Right ventricle myocardium inferior (tissue), 1 donor: ENCODE measurements around the gene CPZ. TPM values are rescaled to one million over a fixed set of nuclear protein-coding genes. Genes with fewer than 3 reads are reported as not detected.

Experiments
- ATAC-seq: fragments of 200-7000 bp; cut with Tn5 transposase; one replicate; pipeline ENCODE4 v1.9.1; 2020; ENCODE audit warnings: mild to moderate bottlenecking, moderate library complexity
- DNase-seq: peaks from one replicate; pipeline ENCODE4 v3.0.0; 2021; ENCODE audit errors: missing footprints
- intact Hi-C: fragments of 100-400 bp; cut with DNase I; formaldehyde crosslinking; loops from one replicate; pipeline ENCODE4 v1.11.0; 2022
- total RNA-seq: library from RNA; stranded (reverse); fragmentation: NEBNext Ultra II Directional; extraction: Animal tissue kit (Norgen Biotek cat#: 25700); gene quantifications from one replicate; pipeline ENCODE4 v1.2.1, GENCODE V29; 2021
- donor health status: DM: no; HTN: yes; CAD: no; lungs with severe emphysema.

CPZ gene
- total RNA-seq, 1 donor from 2014 or later: 0.41 TPM

DNA sequence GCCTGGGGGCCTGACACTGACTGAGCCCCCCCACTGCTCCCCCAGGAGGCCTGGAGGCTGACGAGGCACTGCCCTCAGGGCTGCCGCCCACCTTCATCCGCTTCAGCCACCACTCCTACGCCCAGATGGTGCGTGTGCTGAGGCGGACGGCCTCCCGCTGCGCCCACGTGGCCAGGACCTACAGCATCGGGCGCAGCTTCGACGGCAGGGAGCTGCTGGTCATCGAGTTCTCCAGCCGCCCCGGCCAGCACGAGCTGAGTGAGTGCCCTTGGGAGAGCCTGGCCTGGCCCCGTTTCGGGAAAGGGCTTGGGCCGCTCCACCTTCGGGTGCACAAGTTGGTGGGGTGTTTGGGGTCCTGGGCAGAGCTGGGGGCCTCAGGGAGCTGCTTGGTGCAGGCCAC lies 11.4 kb downstream of the CPZ start:
- intact Hi-C loops: no loop called here
- no peak for DNase-seq
- no peak for ATAC-seq

- no peak for ATAC-seq
- intact Hi-C loops: no loop called here
- DNase-seq: no peak
These were observed 12.7 kb downstream of the CPZ start for GRCh38 chr4:8605289-8605688.

GRCh38 chr4:8606476-8606875 lies 13.9 kb downstream of the CPZ start:
- intact Hi-C loops: no loop called here
- DNase-seq (no peak), ATAC-seq (no peak)

- intact Hi-C loops: no loop called here
- no peak for ATAC-seq
- DNase-seq: no peak
These were observed 14.4 kb downstream of the CPZ start for GRCh38 chr4:8606966-8607365.

DNA sequence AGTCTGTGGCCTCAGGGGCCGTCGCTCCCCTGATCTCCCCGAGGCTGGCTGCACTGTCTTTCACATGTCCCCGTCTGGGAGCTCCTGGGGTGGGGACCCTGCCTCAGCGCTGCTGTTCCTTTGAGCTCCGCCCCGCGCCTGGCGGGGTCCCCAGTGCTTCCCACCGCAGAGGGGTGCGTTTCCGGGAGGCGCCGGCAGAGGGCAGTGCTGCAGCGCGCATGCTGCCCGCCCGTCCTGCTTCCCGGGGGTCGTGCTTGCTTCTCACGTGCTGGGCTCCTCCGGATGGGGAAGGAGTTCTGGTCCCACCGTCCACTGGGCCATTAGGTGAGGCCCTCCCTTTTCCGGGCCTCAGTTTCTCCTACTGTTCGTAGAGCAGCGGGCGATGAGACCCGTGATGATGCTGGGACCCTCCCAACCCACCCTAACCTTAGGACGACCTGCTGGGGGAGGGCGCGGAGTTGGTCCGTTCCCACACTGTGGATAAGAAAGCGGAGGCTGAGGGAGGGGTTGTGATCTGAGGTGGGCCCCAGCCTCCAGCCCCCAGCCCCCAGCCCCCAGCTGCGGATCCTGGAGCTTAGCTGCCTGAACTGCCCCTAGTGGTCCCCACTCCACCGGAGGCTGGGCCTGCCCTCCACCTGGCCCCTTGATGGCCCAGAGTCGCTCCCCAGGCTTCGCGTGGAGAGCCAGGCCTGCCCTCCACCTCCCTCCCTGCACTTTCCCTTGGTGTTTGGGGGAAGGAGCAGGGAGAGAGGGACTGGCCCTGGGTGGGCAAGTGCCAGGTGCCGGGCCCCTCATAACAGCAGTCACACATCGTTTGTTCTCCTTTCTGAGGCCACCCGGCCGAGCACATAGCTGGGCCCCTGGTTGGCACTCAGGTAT lies 15.3 kb downstream of the CPZ start:
- intact Hi-C loops: no loop called here
- ATAC-seq (no peak), DNase-seq (no peak)

GRCh38 chr4:8608714-8609391 lies 16.3 kb downstream of the CPZ start:
- intact Hi-C loops: no loop called here
- ATAC-seq (no peak), DNase-seq (peak; percentile 58)

GRCh38 chr4:8609406-8609805 lies 16.8 kb downstream of the CPZ start:
- ATAC-seq (no peak), DNase-seq (no peak)
- intact Hi-C loops: no loop called here

GRCh38 chr4:8609824-8610350 lies 17.3 kb downstream of the CPZ start:
- ATAC-seq (no peak), DNase-seq (no peak)
- intact Hi-C loops: no loop called here

DNA sequence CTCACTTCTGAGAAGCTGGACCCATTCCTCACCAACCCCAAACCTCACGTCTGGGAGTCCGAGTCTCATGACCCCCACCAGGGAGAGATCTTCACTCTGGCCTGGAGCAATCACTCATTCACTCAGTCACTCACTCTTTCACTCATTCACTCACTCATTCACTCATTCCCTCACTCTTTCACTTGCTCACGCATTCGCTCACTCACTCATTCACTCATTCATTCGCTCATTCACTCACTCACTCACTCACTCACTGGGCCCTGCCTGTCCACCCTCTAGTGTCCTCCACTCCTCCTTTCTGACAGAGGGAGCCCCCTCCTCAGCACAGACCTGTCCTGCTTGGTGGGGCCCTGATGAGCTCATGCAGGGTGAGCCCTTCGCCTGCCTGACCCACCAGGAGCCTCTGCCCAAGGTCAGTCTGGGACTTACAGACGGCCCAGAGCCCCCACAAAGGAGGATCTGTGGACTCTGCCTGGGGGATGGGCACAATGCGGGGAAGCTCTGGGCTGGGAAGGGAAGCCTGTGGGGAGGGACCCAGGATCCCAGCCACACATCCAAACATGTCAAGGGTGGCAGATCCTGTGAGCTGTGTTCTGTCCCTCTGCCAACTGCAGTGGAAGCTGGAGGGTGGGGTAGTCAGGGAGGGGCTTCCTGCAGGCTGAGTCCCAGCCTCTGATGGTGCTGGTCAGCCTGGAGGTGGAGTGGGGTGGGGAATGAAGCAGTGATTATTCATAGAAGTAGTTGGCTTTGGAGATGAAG lies 18.5 kb downstream of the CPZ start:
- ATAC-seq: no peak
- DNase-seq: peak; percentile 60
- intact Hi-C loops: no loop called here

DNA sequence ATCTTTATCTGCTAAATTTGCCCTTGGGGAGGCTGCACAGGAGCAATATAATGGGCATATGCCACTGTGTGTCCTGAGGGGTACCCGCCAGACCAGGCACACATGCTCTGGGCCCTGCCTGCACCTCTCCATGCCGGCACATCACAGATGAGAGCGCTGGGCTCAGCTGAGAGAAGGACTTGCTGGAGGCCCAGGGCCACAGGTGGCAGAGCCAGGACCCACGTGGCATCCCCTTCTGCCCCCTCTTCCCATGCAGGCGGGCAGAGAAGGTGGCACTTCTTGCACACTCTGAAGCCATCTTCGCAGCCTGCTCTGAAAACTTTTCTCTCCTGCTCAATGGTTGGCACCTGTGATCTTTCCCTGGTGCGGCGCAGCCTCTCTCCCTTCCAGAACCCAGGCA lies 20.1 kb downstream of the CPZ start:
- no peak for ATAC-seq
- intact Hi-C loops: no loop called here

DNA sequence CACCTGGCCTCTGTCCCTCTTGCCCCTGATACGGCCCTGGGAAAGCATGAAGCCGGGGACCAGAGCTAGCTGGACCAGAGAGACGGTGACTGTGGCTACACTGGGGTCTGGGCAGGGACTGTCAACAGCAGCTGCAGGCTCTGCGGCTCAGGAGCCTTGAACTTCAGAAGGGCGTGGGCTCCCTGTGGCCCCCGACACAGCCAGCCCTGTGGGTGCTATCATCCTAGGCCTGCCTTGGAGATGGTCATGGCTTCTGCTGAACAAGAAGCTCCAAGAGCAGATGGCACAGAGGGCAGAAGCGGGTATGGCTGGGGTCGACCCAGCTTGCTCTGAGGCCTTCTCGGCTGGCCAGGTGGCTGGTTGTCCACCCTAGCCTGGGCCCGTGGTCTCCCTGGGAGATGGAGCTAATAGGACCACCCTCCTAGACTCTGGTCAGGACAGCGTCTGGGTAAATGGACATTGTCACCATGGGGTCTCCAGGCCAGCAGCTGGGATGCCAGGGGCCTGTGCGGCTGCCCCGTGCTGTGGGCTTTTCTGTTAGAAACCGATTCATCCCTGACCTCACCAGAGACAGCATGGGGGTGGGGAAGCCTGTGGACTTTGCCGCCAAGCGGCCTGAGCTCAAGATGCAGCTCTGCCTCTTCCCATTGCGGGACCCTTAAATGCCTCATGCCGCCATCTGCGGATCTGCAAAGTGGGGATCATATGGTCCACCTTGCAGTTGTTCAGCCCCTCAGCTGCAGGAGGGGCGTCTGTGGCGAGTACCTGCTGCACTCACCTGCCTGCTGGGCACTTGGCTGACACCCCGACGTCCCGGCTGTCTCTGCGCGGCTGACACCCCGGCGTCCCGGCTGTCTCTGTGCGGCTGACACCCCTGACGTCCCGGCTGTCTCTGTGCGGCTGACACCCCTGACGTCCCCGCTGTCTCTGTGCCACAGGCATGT lies 21.1 kb downstream of the CPZ start:
- DNase-seq: peak; percentile 45
- intact Hi-C loops: no loop called here
- no peak for ATAC-seq

More for the DNA sequence above, 20.1 kb downstream of the CPZ start:
- DNase-seq: peak; percentile 30

- no peak for ATAC-seq
- intact Hi-C loops: no loop called here
- DNase-seq: peak; percentile 62
These were observed 22.0 kb downstream of the CPZ start for GRCh38 chr4:8614365-8615193.

- ATAC-seq (no peak), DNase-seq (peak; percentile 15)
- intact Hi-C loops: no loop called here
These were observed 22.8 kb downstream of the CPZ start for GRCh38 chr4:8615366-8615765.

DNA sequence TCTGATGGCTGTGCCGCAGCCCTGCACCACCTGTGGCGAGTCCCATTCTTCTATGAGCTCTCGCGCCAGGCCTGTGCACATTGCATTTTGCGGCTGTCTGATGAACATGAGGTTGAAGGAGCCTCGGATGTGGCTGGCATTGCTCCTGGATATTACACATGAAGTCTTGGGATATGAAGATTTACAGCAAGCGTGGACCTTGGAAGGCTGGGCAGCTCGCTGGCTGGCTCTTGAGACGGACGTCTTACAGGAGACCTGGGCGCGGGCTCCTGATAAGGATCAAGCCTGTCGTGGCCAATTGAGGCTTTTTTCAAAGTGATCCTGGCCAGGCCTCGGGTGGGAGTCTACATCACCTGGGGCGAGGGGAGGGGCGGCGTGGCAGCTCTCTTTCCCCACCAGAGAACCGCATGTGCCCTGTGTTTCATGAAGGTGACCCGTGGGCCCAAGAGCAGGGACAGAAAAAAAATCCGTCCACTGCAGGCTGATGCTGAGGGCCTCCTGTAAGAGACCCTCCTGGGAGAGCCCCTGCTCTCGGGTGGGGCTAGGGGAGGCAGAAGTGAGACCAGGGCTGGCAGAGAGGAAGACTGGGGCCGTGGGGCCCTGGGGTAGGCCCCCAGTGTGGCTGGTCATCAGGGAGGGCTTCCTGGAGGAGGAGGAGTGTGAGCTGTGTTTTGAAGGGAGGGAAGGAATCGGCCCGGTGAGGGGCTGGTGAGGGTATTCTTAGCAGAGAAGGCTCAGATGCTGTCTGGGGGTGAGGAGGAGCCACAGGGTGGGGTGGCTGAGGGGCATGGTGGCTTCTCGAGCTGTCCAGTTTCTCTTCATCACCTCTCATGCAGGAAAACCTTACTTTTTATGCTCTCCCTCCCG lies 23.6 kb downstream of the CPZ start:
- ATAC-seq: no peak
- peak; percentile 45 for DNase-seq

GRCh38 chr4:8616831-8617230 lies 24.3 kb downstream of the CPZ start:
- intact Hi-C loops: no loop called here
- no peak for ATAC-seq
- peak; percentile 59 for DNase-seq

More for the DNA sequence above, 23.6 kb downstream of the CPZ start:
- intact Hi-C loops: no loop called here

DNA sequence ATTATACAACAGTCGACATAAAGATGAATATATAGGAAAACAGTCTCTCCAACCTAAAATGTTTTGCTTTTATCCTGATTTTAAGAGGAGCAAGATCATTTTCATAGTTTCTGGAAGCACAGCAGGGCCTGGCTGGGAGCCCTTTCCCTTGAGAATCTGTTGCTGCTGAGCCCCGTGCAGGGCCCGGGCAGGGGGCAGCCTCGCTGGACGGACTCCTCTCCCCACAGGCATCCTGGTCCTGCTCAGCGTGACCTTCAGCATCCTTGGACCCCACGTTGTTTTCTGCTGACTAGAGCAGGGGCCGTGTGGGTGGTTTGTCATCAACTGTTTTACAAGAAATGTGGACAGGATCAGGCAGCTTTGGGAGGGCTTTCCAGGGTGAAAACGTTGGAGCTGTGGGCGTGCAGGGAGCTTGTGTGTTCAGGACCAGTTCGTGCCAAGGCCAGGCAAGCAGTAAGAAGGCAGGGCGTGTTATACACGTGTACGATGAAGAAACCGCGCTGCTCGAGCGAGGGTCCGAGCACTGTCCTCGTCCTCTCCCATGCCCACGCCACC lies 25.0 kb downstream of the CPZ start:
- peak; percentile 52 for DNase-seq

More for the DNA sequence above, 25.0 kb downstream of the CPZ start:
- no peak for ATAC-seq
- intact Hi-C loops: no loop called here
